Activated CD4-positive, alpha-beta T cell treated with anti-CD3 and anti-CD28 coated beads for 1 hour (primary cell): ENCODE results near the gene RAPGEF2.
"Not testable (repeated sequence)": the region's sequence is repeated elsewhere in the genome, so short reads cannot be mapped to it uniquely, and the experiment has no call there.

Experiments
- DNase-seq: peaks from one replicate; pipeline ENCODE4 v3.0.0-alpha.2; 2020

Gene RAPGEF2

DNA sequence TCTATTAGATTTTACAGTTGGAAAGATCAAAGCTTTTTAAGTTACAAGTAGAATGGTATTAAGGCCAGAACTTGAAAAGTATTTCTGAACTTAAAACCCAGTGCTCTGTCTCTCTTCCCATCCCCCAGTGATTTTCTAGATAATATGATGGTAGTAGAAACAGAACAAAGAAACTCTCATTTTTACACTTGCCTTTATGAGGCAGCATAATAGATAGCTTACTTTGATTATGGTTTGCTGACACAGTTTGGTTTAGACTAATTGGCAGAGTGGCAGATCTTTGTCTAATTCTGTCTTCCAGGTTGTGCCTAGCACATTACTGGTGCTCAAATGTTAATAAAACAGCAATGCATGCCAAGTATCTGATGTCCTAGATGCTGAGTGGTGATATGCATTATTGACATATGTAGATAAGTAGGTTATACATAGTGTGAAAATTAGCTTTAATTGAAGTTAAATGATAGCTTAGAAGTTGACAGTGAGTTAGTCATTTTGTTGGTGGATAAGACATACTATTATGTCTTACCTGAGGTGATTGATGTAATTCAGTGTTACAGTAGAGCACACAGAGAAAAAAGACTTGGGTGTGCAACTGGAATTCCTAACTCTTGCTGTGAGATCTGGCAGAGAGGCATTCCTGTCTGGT lies 4.3 kb upstream of the RAPGEF2 start:
- no peak for DNase-seq

DNA sequence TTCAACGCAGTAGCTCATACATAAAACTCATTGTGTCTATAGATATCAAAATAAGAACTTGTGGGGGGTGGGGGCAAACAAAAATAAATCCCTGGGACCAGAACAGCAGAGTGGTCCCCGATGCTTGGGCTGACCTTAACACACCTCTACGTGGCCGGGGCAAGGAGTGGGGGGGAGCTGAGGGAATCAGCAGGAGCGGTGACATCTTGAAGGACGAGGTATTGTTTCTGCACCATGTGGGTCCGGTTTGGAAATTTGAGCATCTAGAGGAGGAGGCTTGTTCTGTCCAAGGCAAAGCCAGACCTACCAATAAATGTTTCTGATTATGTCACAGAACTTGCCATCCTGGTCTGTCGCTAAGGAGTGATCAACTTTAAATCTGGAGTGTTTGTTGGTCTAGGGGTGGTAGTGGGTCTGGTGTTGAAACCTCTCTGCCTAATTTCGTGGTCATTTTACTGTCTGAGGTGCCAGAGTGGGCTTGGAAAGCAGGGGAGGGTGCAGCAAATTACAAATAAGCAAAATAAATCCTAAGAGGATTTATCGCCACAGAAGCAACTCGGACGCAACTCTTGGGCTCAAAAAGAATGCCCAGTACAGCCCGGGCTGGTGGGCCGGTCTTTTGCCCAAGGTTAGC lies 774 bp upstream of the RAPGEF2 start:
- DNase-seq, result no peak

GRCh38 chr4:159103384-159103990 lies 608 bp downstream of the RAPGEF2 start:
- DNase-seq, result peak; percentile 17

GRCh38 chr4:159104694-159105414 lies 2.0 kb downstream of the RAPGEF2 start:
- no peak for DNase-seq

DNA sequence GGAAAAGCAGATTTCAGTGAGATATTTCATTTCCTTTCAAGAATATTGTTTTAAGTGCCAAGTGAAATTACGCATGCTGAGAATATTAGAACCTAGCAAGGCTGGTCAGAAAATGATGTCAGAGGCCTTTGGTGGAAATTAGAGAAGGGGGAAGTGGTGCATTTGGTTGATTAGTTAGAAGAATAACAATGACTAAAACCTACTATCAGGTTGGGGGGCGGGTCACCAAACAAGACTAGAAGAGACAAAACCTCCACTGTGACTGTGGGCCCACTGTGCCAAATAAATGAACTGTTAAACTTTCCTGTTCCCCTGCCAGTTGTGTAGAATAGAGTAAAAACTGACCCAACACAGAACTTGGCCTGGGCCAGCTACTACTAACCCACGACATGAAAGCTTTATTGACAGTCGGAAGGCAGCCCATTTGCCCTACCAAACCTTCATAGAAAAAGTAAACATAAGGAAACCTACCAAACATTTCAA lies 2.9 kb downstream of the RAPGEF2 start:
- no peak for DNase-seq

GRCh38 chr4:159106636-159107035 lies 3.8 kb downstream of the RAPGEF2 start:
- DNase-seq, result no peak

- DNase-seq, result no peak
Observed at GRCh38 chr4:159107203-159107925, 4.5 kb downstream of the RAPGEF2 start.

DNA sequence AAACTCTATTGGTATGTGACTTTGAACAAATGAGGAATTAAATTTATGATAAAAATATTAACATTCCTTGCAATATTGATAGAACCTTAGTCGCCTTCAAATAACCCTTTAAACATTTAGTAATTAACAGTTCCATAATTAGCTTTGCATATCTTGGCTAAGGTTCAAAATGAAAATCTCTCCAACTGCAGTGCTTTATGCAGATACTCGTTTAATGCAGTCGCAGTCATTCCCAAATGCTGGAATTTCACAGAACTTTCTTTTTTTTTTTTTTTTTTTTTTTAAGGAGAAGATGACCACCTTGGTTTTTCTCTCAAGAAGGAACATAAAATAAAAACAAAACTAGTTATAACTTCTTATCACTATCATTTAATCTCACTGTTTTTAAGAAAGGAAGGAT lies 5.2 kb downstream of the RAPGEF2 start:
- DNase-seq, result no peak

DNA sequence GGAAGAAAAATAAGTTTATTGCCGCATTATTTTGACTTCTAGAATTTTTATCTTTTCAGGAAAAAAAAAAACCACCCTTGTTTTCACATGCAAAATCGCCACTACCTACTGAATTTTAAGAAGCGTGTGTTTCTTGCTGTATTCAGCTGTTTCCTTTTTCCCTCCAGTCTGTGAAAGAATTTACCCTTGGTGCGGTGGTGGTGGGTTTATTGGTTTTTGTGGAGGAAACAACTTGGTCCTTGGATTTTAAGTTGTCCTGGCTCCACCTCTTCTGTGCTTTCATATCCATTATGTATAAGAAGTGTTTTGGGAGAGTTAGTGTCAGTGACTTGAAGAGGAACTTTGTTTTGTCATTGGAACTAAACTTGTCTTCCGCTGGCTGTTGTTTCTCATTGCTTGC lies 8.1 kb downstream of the RAPGEF2 start:
- no peak for DNase-seq

DNA sequence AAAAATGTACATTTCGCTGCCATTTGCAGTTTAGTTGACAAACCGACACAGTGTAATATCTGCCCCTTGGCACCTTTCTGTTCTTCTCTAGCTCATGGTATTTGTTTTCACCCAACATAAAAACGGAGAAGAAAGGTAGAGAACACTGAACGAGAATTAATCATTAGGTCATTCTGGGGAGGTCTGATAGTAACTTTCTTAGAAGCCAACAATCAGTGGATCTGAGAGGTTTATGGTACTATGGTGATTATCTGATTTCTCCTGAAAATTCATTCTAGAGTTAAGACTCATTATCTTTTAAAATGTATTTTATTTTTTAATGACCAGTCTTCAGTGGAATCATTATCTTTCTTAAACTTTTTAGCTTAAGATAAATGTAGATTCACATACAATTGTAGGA lies 8.5 kb downstream of the RAPGEF2 start:
- DNase-seq, result no peak

DNA sequence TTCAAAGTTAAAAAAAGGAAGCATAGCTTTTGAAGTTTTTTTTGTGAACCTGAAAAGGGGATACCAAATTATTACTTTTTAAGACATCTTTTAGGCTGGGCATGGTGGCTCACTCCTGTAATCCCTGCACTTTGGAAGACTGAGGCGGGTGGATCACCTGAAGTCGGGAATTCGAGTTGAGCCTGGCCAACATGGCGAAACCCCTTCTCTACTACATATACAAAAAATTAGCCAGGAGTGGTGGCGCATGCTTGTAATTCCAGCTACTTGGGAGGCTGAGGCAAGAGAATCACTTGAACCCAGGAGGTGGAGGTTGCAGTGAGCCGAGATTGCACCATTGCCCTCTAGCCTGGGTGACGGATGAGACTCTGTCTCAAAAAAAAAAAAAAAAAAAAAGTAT lies 10.5 kb downstream of the RAPGEF2 start:
- not testable (repeated sequence) for DNase-seq

GRCh38 chr4:159116098-159116497 lies 13.2 kb downstream of the RAPGEF2 start:
- DNase-seq, result not testable (repeated sequence)

- DNase-seq, result not testable (repeated sequence)
Observed at GRCh38 chr4:159116693-159117092, 13.8 kb downstream of the RAPGEF2 start.

DNA sequence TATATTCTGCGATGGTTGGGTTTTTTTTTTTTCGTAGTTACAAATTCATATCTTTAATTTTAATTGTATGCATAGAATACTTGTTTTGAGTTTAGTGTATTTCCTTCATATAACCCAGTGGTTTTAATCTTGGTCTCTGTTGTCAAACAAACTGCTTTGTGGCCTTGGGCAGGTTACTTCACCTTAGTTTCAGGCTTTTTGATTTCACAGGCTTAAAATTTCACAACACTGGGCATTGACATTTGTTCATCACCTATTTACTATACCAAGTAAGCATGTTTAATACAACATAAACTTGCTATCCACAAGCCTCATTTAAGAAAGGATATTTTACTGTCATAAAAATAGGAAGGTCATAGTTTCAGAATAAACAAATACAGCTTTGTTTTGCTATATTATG lies 14.7 kb downstream of the RAPGEF2 start:
- DNase-seq, result no peak

- DNase-seq, result no peak
Observed at GRCh38 chr4:159117968-159118367, 15.1 kb downstream of the RAPGEF2 start.

- no peak for DNase-seq
Observed at GRCh38 chr4:159121371-159121770, 18.5 kb downstream of the RAPGEF2 start.

DNA sequence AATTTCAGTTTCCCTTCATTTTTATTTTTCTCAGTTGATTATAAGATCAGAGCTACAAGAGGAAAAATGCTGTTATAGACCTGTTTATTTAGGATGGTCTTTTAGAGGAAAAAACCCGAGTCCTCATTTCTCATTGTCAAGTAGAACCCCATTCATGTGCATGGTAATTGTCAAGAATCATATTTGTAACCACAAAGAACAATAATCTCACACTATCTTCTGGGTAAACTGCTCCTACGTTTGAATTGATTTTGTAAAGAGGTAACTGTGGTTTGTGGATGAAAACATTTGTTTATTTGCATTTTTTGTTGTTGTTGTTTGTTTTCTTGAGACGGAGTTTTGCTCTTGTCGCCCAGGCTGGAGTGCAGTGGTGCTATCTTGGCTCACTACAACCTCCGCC lies 23.8 kb downstream of the RAPGEF2 start:
- no peak for DNase-seq

DNA sequence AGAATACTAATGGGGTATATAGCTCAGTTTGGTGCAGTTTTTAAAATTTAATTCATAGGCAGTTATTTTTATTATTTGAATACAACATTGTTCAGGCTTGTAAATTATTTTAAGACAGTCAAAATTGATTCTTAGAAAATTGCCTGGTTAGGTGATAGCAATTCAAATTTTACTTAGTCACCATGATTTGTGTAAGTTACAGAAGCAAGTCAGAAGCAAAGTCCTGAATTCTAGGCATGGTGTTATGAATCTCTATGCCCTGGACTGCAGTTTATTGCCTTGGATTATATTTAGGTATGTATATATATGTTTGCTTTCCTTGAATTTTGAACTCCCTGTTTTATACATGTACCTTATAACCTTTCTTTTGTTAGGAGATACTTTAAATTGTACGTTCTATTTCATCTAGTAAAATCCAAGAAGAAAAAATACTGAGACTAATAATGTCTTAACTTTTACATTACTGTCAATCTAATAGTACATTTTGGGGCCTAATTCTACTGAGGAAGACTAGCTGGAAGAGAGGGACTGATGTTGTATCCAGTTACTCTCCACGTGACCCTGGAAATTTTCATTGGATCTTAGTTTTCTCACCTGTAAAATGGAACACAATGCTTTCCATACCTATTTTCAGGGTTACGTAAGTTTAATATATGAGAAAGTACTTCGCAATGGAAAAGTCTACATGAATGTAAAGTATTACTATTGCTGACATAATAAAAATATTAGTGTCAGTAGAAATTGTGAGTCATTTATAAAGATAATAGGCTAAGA lies 25.1 kb downstream of the RAPGEF2 start:
- DNase-seq, result no peak

GRCh38 chr4:159129814-159130550 lies 27.1 kb downstream of the RAPGEF2 start:
- DNase-seq, result no peak

DNA sequence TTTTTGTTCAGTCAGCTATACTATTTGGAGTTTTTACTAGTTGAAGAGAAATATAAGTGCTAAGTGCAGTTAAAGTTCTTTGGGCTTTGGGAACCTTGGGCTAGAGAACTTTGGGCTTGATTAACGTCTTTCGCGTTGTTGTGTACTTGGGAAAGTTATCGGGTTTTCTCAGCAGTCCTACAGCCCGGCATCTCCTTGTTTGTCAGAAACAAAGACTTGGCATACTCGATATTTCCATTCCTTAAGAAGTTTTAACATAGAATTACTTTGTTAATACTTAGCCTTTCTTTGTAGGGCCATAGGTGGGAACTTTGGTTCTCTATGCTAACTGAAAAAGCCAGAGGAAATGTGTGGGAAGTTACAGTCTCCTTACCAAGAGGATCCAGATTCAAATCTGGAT lies 28.7 kb downstream of the RAPGEF2 start:
- no peak for DNase-seq

DNA sequence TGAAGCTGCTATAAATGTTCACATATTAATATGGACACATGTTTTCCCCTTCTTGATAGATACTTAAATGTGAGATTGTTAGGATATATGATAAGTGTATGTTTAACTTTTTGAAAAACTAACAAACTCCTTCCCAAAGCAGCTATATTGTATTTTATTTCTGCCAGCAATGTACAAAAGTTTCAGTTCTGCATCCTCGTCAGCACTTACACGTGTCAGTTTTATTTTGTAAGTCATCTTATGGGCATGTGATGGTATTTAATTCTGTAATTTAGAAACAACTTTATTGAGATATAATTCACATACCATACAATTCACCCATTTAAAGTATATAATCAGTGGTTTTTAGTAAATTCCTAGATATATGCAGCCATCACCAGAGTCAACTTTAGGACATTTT lies 31.6 kb downstream of the RAPGEF2 start:
- DNase-seq, result no peak
